GM18502 (cell line): Measurements from ENCODE around the gene FAM149A.

Source experiments
- ATAC-seq: cut with Tn5 transposase; IDR thresholded peaks from one replicate; pipeline ENCODE4 v1.9.1; 2021; ENCODE audit warnings: mild to moderate bottlenecking; ENCODE audit not compliant: unreplicated experiment, poor library complexity

Gene FAM149A

GRCh38 chr4:186200516-186200915 is 96.0 kb downstream of the FAM149A start:
- ATAC-seq = no peak

- ATAC-seq = no peak
Observed at GRCh38 chr4:186201010-186201409, 96.5 kb downstream of the FAM149A start.

- peak; percentile 82 for ATAC-seq
Observed at GRCh38 chr4:186201535-186202230, 97.2 kb downstream of the FAM149A start.

GRCh38 chr4:186202490-186203140 is 98.1 kb downstream of the FAM149A start:
- ATAC-seq = no peak

- ATAC-seq = no peak
Observed at GRCh38 chr4:186203406-186203805, 98.9 kb downstream of the FAM149A start.

- peak; percentile 82 for ATAC-seq
Observed at GRCh38 chr4:186204103-186204559, 99.6 kb downstream of the FAM149A start.

GRCh38 chr4:186204686-186205085 is 100.2 kb downstream of the FAM149A start:
- no peak for ATAC-seq

GRCh38 chr4:186205156-186205555 is 100.7 kb downstream of the FAM149A start:
- ATAC-seq = no peak

GRCh38 chr4:186216465-186217024 is 112.0 kb downstream of the FAM149A start:
- ATAC-seq = no peak

- no peak for ATAC-seq
Observed at GRCh38 chr4:186217733-186218293, 113.3 kb downstream of the FAM149A start.

GRCh38 chr4:186221624-186222023 is 117.1 kb downstream of the FAM149A start:
- ATAC-seq = no peak
